NCI-H2196 (cell line): ENCODE measurements around the gene LRRC4C.

ENCODE experiments used
- DNase-seq: peaks from one replicate; lab custom pipeline; 2025; ENCODE audit not compliant: unreplicated experiment; lab: John Stamatoyannopoulos, UW

The LRRC4C gene

DNA sequence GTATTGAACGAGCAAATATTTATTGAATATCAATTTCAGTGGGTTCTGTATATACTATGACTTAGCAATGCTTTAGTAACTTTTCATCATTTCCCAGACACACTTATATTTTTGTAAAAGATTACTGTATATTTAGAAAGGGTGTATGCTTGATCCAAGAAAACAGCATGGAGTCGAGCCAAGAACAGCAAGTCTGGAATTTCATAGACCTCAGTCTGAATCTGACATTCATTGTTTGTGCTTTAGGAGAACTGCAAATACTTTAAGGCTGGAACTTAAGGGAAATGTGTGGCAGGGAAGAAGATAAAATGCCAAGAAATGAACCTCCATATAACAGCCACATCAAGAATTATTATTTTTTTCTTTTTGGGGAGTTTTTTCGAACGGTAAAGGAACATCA is 1156.8 kb downstream of the LRRC4C start:
- no peak for DNase-seq

- no peak for DNase-seq
These were observed 1164.0 kb downstream of the LRRC4C start for GRCh38 chr11:40295466-40295865.

DNA sequence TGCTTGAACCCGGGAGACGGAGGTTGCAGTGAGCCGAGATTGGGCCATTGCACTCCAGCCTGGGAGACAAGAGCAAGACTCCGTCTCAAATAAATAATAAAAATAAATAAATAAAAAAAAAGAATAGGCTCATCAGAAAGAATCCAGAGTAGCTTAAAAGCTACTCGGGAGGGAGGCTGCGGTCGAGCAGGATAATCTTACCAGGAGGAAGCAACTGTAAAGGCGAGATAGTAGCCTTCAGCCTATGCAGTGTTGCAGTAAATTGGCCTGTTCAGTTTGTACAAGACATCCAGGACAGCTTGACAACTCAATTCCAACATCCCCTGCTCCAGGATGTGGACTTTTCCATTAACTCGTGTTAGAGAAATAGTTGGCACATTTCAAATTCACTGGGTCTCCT is 1164.7 kb downstream of the LRRC4C start:
- DNase-seq, result no peak

- DNase-seq, result no peak
These were observed 1165.1 kb downstream of the LRRC4C start for GRCh38 chr11:40294349-40294735.

GRCh38 chr11:40293655-40294348 is 1165.7 kb downstream of the LRRC4C start:
- peak; percentile 59 for DNase-seq

- DNase-seq, result no peak
These were observed 1166.5 kb downstream of the LRRC4C start for GRCh38 chr11:40292721-40293508.

DNA sequence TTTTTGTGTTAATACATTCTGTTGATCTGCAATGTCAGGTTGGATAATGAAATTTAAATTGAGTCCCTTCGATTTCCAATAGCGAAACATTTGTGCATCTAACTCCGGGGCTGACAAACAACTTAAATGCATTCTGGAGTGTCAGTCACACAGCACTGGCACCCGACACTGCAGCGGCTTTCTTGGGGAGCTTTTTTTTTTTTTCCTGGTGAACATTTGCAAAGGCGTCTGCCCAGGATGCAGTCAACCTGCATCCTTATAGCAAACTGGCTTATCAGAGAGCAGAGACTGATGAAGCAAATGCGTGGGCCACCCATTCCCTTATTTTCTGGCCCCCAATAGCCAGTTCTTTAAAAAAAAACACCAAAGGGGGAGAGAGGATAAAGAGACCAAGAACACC is 1167.7 kb downstream of the LRRC4C start:
- DNase-seq, result no peak

DNA sequence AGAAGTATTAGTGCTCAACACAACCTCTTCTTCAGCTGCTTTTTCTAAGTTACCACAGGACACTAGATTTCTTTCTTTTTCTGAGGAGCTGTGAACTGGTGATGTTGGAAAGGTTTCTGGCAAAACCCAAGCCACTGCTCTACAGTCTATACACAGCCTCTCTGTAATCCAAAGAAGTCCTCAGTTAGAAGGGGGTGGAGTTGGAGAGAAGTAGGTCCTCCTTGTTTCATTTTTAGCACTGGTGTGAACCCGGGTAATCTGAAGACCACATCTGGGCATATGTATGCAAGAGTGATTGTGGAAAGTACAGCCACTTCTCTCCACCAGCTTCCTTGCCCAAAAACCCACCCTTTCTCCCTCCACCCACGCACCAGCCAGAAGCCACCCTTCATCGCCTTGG is 1168.1 kb downstream of the LRRC4C start:
- no peak for DNase-seq

- no peak for DNase-seq
These were observed 1169.3 kb downstream of the LRRC4C start for GRCh38 chr11:40290171-40290631.

GRCh38 chr11:40289370-40289769 is 1170.1 kb downstream of the LRRC4C start:
- no peak for DNase-seq

- no peak for DNase-seq
These were observed 1171.3 kb downstream of the LRRC4C start for GRCh38 chr11:40287916-40288803.

DNA sequence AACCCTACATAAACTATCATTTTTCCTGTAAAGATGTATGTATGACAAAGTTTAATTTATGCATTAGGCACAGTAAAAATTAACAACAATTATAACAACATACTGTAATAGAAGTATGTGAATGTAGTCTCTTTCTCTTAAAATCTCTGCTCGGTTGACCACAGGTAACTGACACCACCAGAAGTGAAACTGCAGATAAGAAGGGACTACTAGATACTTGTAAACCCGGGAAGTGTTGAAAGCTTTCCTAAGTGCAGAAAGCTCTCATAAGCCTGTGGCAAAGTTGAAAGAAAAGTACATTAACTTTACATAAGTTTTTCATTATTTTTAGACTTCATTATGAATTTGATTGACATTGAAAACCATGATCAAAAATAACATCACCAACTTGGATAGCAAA is 1173.3 kb downstream of the LRRC4C start:
- no peak for DNase-seq

DNA sequence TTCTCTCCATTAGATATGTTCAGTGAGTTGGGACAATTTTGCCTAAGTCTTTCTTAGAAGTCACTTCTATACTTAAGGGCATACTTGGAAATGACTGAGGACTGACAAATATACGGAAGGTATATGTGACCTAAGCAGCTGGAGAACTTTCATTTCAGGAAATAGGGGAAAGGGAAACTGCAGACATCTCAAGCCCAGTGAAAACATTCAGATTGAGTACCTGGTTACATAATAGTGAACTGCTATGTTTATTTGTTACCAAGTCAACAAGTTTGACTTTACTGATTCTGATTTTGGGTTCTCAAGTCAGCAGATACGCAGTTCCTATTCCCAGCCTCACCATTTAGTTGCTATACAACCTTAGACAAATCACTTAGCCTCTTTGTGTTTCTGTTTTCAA is 1173.9 kb downstream of the LRRC4C start:
- no peak for DNase-seq

- DNase-seq, result no peak
These were observed 1178.3 kb downstream of the LRRC4C start for GRCh38 chr11:40281052-40281580.

- DNase-seq, result no peak
These were observed 1179.0 kb downstream of the LRRC4C start for GRCh38 chr11:40280159-40281051.

GRCh38 chr11:40276960-40277359 is 1182.5 kb downstream of the LRRC4C start:
- DNase-seq, result no peak

DNA sequence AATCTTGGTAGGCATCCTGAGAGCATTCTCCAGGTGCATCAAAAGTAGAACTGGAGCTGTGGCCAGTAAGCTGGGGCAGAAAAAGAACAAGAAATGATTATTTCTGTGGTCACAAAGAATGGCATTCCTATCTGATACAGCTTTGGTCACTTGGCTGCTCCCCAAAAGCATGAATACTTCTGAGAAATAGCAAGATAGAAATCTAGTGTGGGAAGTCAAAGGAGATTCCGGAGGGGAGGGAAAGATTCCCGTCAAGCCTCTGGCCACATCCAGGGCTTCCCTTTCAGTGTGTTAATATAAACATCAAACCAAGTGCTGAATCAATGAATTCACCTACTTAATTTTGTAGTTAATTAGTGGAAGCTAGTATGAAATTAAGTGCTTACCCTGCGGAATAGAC is 1185.4 kb downstream of the LRRC4C start:
- DNase-seq, result no peak

- DNase-seq, result no peak
These were observed 1186.2 kb downstream of the LRRC4C start for GRCh38 chr11:40273192-40273732.

DNA sequence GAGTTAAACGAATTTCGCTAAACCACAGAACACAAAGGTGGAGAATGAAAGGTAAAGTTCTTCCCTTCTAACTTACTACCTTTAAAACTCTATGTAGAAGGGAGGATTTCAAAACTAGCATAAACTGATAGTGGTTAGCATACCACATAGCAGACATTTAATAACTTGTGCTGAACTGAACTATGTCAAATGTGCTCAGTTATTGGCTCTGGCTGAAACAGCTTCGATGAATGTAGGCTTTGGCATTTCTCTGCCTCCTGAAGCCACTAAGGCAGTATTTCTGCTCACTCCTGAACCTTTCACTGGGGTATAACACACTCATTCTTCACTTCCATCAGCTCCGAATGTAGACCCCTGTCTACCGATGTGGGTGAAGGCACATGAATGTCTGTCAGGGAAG is 1188.1 kb downstream of the LRRC4C start:
- no peak for DNase-seq

GRCh38 chr11:40269865-40270264 is 1189.6 kb downstream of the LRRC4C start:
- DNase-seq, result no peak
